ENCODE measurements around the gene ATP8A2. TPM values are rescaled to one million over a fixed set of nuclear protein-coding genes. Genes with fewer than 3 reads are reported as not detected.

The ATP8A2 gene
- total and polyA plus RNA-seq, 4 donors = 0.31 to 2.7 (median 1.1) TPM

GRCh38 chr13:25677956-25678355 lies 306.2 kb downstream of the ATP8A2 start:
- no peaks in the 10 kb centered on the region for H3K9me3 ChIP-seq (ENCODE audit: control insufficient read depth in 4 of 4, insufficient read depth in 3 of 4, low read length in 3 of 4)
- H3K9ac ChIP-seq (ENCODE audit: insufficient read depth in 1 of 2, low read length in 2 of 2) = no peak overlapping the region
- H3K27ac ChIP-seq (ENCODE audit: low read depth in 1 of 2, low read length in 1 of 2) = no peak overlapping the region
- H3K27me3 ChIP-seq (ENCODE audit: control insufficient read depth in 3 of 3, insufficient read depth in 3 of 3, low read length in 2 of 3) = no peaks in the 10 kb centered on the region
- no peak for DNase-seq
- no peaks in the 10 kb centered on the region for H3K36me3 ChIP-seq (ENCODE audit: control insufficient read depth in 4 of 4, insufficient read depth in 4 of 4, low read length in 4 of 4)
- ATAC-seq (ENCODE audit: insufficient read depth, low FRiP score) = no peak
- H3K4me1 ChIP-seq (ENCODE audit: control insufficient read depth in 5 of 5, insufficient read depth in 5 of 5, low read length in 5 of 5) = peaks cover 0 to 31% (median 11%) of the 10 kb centered on the region in 5 donors
- H3K4me3 ChIP-seq = no peak overlapping the region
- no peak for TF ChIP-seq CTCF (IDR thresholded peaks at IDR 0.05; ENCODE audit: control extremely low read depth, extremely low read depth)
- WGBS, 2 donors = 75% methylated on average over 2 of the region's 2 CpGs

GRCh38 chr13:25678398-25678797 lies 306.6 kb downstream of the ATP8A2 start:
- no peak for DNase-seq
- no peak overlapping the region for H3K4me3 ChIP-seq
- peaks cover 0 to 26% (median 7%) of the 10 kb centered on the region in 5 donors for H3K4me1 ChIP-seq (ENCODE audit: control insufficient read depth in 5 of 5, insufficient read depth in 5 of 5, low read length in 5 of 5)
- H3K36me3 ChIP-seq (ENCODE audit: control insufficient read depth in 4 of 4, insufficient read depth in 4 of 4, low read length in 4 of 4) = no peaks in the 10 kb centered on the region
- H3K9ac ChIP-seq (ENCODE audit: insufficient read depth in 1 of 2, low read length in 2 of 2) = no peak overlapping the region
- no peaks in the 10 kb centered on the region for H3K9me3 ChIP-seq (ENCODE audit: control insufficient read depth in 4 of 4, insufficient read depth in 3 of 4, low read length in 3 of 4)
- WGBS, 2 donors = 60 to 73% methylated on average over 2 of the region's 2 CpGs
- TF ChIP-seq CTCF (IDR thresholded peaks at IDR 0.05; ENCODE audit: control extremely low read depth, extremely low read depth) = no peak
- no peaks in the 10 kb centered on the region for H3K27me3 ChIP-seq (ENCODE audit: control insufficient read depth in 3 of 3, insufficient read depth in 3 of 3, low read length in 2 of 3)
- ATAC-seq (ENCODE audit: insufficient read depth, low FRiP score) = no peak
- no peak overlapping the region for H3K27ac ChIP-seq (ENCODE audit: low read depth in 1 of 2, low read length in 1 of 2)

- Histone ChIP-seq H3K4me3 (no peak overlapping the region), H3K9ac (ENCODE audit: insufficient read depth in 1 of 2, low read length in 2 of 2) (no peak overlapping the region), H3K9me3 (ENCODE audit: control insufficient read depth in 4 of 4, insufficient read depth in 3 of 4, low read length in 3 of 4) (no peaks in the 10 kb centered on the region), H3K27me3 (ENCODE audit: control insufficient read depth in 3 of 3, insufficient read depth in 3 of 3, low read length in 2 of 3) (no peaks in the 10 kb centered on the region), H3K27ac (ENCODE audit: low read depth in 1 of 2, low read length in 1 of 2) (no peak overlapping the region), H3K36me3 (ENCODE audit: control insufficient read depth in 4 of 4, insufficient read depth in 4 of 4, low read length in 4 of 4) (no peaks in the 10 kb centered on the region), H3K4me1 (ENCODE audit: control insufficient read depth in 5 of 5, insufficient read depth in 5 of 5, low read length in 5 of 5) (peaks cover 0 to 20% (median 6%) of the 10 kb centered on the region in 5 donors)
- TF ChIP-seq CTCF (IDR thresholded peaks at IDR 0.05; ENCODE audit: control extremely low read depth, extremely low read depth) = no peak
- ATAC-seq (ENCODE audit: insufficient read depth, low FRiP score) (no peak), DNase-seq (peak; percentile 59 to 91 (median 81))
- WGBS, 2 donors = 82 to 89% methylated on average over 2 of the region's 2 CpGs
Measured at GRCh38 chr13:25679159-25679558, 307.4 kb downstream of the ATP8A2 start.

- H3K27me3 ChIP-seq (ENCODE audit: control insufficient read depth in 3 of 3, insufficient read depth in 3 of 3, low read length in 2 of 3) = no peaks in the 10 kb centered on the region
- no peak overlapping the region for H3K27ac ChIP-seq (ENCODE audit: low read depth in 1 of 2, low read length in 1 of 2)
- no peaks in the 10 kb centered on the region for H3K36me3 ChIP-seq (ENCODE audit: control insufficient read depth in 4 of 4, insufficient read depth in 4 of 4, low read length in 4 of 4)
- H3K9ac ChIP-seq (ENCODE audit: insufficient read depth in 1 of 2, low read length in 2 of 2) = no peak overlapping the region
- no peak for ATAC-seq (ENCODE audit: insufficient read depth, low FRiP score)
- no peak for DNase-seq
- peaks cover 0 to 17% (median 6%) of the 10 kb centered on the region in 5 donors for H3K4me1 ChIP-seq (ENCODE audit: control insufficient read depth in 5 of 5, insufficient read depth in 5 of 5, low read length in 5 of 5)
- H3K4me3 ChIP-seq = no peak overlapping the region
- TF ChIP-seq CTCF (IDR thresholded peaks at IDR 0.05; ENCODE audit: control extremely low read depth, extremely low read depth) = no peak
- no peaks in the 10 kb centered on the region for H3K9me3 ChIP-seq (ENCODE audit: control insufficient read depth in 4 of 4, insufficient read depth in 3 of 4, low read length in 3 of 4)
- 88 to 89% methylated on average over 5 of the region's 5 CpGs for WGBS, 2 donors
Measured at GRCh38 chr13:25679936-25680335, 308.2 kb downstream of the ATP8A2 start.
